Epidermal melanocyte (primary cell): ENCODE measurements around the gene CYP4F8.
"Not testable (repeated sequence)": the region's sequence is repeated elsewhere in the genome, so short reads cannot be mapped to it uniquely, and the experiment has no call there.

Experiments used
- DNase-seq: peaks from one replicate; pipeline ENCODE4 v3.0.0; 2011; ENCODE audit warnings: low spot score; ENCODE audit not compliant: insufficient read length

Gene CYP4F8

DNA sequence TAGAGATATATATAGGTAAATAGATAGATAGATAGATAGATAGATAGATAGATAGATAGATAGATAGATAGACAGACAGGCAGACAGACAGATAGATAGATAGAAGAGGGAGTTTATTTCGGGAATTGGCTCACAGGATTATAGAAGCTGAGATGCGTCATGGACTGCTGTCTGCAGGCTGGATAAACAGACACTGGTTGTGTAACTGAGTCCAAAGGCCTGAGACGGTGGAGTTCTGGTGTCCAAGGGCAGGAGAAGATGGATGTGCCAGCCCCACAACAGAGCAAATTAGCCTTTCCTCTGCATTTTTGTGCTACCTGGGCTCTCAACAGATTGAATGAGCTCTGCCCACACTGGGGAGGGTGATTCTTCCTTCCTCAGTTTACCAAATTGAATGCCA is 28.4 kb downstream of the CYP4F8 start:
- no peak for DNase-seq

DNA sequence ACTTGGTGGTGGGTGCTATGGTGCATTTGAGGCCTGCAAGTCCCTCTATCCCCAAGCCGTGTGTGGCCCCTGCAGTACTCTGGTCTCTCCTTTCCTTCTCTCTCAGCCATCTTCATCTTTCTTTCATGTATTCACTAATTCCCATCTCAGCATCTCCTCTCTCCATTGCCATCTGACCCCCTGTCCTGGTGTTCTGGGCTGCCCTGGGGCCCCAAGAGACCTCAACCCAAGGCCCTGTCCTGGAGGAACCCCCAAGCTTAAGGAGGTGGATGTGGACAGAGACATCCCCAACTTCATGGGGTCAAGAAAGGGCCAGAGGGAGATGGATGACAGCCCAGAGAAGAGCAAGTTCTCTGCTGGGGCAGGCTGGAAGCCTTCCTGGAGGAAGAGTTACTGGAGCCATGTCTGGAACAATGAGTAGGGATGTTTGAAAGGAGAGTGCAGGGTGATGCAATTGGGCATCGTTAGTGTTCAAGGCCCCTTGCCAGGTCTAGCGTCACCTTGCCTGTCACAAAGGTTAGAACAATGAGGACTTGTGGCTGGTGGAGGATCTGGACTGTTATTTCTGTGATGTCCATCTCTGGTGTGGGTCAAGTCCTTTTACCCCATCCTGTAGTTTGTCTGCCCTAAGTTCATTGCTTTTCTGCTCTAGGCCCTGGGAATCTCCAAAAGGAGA is 29.2 kb downstream of the CYP4F8 start:
- DNase-seq, result no peak

DNA sequence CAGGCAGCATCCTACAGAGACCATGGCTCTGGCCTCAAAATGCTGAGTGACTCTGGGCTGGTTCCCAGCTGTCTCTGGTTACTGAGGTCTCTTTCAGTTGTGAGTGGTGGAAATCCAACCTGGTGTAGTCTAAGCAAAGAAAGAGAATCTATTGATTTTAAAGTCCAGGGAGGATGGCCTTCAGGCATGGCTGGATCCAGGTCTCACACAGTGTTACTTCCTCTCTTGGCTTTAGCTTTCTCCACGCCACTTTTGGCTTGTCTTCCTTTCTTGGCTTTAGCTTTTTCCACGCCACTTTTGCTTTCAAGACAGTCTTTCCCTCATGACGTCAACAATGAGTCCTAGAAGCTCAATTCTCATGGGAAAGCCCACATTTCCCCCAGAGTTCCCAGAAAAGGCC is 29.8 kb downstream of the CYP4F8 start:
- DNase-seq, result no peak

DNA sequence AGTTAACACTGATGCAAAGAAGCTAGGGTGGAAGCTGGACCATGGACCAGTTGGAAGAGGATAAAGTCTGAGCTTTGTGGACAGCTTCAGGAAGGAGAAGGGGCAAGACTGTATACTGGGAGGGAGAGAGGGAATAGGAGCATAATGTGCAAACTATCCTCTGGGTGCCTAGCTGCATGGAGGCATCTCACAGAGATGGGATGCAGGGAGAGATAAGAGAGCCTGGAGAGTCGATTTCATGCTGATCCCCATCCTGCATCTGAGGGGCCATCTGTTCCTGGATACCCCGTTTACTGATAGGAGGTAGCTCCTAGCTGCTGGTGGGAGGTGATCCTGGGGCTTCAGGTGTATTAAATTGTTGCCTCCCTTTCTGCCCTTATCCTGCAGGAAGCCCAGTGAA is 34.5 kb downstream of the CYP4F8 start:
- no peak for DNase-seq

DNA sequence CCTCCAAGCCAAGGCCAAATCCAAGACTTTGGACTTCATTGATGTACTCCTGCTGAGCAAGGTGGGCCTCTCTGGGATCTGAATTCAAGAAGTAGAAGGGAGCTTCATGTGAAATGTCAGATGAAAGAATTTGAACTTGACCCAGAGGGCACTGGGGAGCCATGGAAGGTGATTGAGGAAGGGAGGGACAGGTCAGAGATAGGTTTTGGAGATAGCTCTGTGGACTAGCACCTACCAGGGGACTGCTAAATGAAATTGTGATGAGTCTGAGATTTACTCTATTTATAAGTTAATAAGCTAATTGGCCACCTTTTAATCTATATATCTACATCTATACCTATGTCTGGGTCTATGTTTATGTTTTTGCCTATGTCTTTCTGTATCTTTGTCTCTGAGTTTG is 35.1 kb downstream of the CYP4F8 start:
- DNase-seq, result not testable (repeated sequence)

DNA sequence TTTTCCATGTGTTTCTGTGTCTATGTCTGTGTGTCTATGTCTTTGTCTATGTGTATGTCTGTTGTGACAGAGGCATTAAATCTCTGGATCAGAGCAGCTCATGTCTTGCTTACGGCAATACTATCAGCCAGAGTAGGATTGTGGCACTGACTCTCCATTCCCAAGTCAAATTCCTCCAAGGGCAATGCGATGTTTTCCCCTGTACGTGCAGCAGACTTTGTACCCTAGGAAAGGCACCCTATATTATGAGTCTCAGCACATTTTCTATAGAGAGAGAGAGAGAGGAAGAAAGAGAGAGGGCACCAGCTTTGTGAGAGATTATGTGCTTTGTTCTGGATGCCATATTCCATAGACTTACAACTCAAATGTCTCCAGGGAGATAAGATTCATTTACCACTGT is 36.8 kb downstream of the CYP4F8 start:
- no peak for DNase-seq

DNA sequence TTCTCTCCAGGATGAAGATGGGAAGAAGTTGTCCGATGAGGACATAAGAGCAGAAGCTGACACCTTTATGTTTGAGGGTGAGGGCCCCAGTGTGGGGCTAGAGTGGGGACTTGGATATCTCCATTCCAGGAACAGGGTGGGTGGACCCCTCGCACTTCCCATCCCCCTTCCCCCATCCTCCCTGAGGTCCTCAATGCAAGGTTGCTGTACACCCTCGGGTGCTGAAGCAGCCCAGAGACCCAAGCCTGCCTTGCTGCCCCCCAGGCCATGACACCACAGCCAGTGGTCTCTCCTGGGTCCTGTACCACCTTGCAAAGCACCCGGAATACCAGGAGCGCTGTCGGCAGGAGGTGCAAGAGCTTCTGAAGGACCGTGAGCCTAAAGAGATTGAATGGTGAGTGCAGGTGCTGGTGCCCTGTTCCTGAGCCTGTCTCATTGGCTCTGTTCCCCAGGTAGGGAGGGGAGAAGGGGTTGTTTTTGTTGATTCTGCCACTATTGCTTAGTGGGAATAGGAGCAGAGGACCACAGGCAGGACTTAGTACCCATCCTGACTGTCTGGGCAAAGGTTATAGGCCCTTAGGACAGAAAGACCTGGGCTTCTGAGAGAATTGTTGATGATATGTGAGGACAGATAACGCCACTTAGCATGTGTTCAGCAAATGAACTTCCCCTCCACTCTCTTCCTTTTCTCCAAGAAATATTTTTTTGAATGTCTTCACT is 37.7 kb downstream of the CYP4F8 start:
- no peak for DNase-seq

DNA sequence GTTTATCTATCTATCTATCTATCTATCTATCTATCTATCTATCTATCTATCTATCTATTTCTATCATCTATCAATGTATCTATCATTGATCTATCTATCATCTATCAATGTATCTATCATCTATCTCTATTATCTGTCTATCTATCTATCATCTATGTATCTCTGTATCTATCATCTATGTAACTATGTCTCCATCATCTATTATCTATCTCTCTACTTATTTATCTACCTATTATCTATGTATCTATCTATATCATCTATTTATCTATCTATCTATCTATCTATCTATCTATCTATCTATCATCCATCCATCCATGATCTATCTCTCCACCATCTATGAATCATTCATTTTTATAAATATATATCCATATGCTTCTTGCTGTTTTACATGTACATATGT is 41.4 kb downstream of the CYP4F8 start:
- DNase-seq, result no peak

DNA sequence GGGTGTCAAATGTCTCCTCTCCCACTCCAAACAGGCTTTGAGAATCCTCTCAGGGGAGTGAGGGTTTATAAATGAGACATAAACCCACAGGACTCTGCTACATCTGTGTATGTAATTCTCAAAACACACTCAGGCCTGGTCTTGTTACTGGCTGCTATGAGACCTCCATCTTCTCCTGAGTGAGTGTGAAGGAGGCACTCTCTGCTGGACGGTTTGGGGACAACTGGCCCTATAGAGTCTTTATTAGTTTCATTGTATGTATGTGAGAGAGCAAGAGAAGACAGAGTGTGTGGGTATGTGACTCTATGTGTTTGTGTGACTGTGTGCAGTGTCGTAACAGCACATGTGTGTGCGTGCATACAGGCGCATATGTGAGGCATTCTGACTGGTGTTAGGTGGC is 48.2 kb downstream of the CYP4F8 start:
- no peak for DNase-seq

DNA sequence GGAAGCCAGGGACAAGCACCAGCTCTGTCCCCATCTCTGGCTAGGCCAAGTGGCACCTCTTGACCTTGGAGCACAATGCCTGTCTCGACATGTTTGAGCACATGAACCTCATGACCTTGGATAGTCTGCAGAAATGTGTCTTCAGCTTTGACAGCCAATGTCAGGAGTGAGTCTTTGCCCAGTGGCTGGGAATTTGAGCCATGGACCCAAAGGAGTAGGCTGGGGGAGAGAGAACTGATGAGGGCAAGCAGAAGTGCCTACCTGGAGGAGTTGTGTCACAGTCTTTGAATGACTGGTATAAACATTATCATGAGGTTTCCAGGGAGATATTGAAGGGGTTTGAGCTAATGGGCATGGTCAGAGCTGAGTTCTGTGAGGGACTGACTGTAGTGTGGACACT is 51.2 kb downstream of the CYP4F8 start:
- no peak for DNase-seq

DNA sequence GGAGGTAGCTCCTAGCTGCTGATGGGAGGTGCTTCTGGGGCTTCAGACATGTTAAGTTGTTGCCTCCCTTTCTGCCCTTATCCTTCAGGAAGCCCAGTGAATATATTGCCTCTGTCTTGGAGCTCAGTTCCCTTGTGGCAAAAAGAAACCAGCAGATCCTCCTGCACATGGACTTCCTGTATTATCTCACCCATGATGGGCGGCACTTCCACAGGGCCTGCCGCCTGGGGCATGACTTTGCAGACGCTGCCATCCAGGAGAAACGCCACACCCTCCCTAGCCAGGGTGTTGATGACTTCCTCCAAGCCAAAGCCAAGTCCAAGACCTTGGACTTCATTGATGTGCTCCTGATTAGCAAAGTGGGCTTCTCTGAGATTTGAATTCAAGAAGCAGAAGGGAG is 51.9 kb downstream of the CYP4F8 start:
- no peak for DNase-seq

DNA sequence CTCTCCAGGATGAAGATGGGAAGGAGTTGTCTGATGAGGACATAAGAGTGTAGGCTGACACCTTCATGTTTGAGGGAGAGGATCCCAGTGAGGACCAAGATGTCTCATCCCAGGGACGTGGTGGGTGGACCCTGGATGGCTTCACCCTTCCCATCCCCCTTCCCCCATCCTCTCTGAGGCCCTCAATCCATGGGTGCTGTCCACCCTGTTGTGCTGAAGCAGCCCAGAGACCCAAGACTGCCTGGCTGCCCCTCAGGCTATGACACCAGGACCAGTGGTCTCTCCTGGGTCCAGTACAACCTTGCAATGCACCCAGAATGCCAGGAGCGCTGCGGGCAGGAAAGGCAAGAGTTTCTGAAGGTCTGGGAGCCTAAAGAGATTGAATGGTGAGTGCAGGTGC is 54.4 kb downstream of the CYP4F8 start:
- no peak for DNase-seq

DNA sequence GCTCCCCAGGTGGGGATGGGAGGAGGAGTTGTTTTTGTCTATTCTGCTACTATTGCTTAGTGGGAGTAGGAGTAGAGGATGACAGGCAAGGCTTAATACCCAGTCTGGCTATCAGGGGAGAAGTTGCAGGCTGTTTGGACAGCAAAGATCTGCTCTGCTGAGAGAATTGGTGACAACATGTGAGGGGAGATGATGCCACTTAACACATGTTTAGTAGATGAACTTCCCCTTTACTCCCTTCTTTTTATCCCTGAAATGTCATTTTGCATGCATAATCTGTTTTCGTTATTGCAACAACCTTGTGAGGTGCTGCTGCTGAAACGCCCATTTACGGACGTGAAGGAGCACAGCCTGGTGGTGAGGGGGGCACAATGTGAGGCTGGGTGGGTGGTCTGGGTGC is 54.9 kb downstream of the CYP4F8 start:
- no peak for DNase-seq

DNA sequence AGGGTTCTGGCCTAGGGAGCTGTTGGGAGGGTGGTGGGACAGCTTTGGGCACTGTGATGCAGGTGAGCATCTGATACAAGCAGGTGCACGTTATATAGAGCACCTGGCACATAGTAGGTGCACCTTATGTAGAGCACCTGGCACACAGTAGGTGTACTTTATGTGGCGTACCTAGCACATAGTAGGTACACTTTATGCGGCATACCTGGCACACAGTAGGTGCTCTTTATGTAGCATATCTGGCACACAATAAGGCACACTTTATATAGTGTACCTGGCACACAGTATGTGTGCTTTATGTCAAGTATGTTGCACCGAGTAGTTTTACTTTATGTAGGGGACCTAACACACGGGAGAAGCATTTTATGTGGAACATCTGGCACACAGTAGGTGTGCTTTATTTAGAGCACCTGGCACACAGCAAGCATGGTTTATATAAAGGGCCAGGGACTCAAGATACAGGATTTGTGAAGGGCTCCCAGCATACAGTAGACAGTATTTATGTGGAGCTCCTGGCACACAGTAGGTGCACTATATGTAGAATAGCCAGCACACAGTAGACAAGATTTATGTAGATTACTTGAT is 56.3 kb downstream of the CYP4F8 start:
- DNase-seq, result no peak

DNA sequence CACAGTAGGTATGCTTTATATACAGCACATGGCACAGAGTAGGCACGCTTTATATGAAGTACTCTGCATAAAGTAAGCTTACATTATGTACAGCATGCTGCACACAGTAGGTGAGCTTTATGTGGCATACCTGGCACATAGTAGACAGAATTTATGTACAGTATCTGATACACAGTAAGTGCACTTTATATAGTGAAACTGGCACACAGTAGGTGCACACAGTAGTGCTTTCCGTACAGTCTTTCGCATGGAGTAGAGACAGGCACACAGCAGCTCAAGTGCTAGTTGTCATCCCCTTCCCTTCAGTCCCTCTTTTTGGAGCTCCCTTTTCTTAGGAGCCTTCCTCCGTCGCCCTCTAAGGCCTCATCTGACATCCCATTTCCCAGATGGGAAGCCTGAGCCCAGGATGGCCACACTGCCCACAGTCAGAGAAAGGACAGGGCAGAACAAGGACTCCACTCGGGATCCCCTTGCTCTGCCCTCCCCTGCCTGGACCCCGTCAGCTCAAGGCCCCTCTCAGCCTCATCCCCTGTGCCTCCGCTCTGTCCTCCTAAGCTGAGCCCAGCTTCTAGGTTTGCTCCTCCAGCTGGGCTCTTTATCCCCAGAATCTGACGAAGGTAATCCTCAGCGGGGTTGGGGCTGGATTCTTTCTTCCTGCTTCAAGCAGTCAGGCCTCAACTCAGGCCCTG is 57.0 kb downstream of the CYP4F8 start:
- DNase-seq, result no peak

DNA sequence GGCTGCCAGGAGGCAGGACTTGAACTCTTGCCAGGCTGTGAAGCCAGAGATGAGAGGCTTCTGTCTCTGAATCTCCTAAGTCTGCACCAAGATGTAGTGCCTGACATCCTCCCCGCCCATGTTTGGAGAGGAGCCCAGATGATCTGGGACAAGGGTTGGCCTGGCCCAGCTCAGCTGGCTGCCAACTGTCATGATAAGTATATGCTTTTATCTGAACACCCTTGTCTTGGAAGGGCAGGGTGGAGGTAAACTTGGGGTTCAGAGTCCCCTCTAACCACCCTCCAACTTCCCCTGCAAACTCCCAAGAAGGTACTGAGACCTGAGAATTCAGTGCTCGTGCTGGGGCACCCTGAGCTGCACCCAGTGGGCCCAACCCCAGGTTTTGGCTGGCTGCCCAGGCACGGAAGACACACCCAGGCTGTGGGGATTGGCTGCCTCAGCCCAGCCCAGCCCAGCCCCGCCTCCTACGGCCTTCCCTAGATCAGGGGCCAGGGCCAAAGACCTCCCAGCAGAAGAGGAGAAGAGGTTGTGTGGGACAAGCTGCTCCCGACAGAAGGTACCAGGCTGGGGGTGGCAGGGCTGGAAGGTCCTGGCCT is 57.7 kb downstream of the CYP4F8 start, which contains the start of gene CYP4F12:
TSS of gene CYP4F12 (plus strand) at position 508 of the 596 bp plus-strand sequence. CDS start 443 bp downstream, outside the sequence.
- DNase-seq, result no peak

DNA sequence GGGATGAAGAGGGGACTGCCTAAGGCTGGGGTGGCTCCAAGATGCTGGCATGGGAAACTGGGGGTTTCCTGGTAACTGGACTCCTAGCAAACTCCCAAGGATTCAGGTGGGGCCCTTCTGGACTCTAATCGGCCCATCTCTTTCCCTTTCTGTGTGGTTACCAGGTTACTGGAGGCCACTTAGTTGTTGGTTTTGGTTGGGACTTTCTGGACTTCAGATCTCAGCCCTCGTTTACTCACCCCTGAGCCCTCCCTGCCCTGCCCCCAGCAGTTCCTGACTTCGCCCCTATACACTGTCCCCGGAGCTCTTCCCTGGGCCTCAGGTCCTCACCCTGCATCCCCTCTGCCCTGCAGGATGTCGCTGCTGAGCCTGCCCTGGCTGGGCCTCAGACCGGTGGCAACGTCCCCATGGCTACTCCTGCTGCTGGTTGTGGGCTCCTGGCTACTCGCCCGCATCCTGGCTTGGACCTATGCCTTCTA is 58.2 kb downstream of the CYP4F8 start:
- DNase-seq, result no peak

DNA sequence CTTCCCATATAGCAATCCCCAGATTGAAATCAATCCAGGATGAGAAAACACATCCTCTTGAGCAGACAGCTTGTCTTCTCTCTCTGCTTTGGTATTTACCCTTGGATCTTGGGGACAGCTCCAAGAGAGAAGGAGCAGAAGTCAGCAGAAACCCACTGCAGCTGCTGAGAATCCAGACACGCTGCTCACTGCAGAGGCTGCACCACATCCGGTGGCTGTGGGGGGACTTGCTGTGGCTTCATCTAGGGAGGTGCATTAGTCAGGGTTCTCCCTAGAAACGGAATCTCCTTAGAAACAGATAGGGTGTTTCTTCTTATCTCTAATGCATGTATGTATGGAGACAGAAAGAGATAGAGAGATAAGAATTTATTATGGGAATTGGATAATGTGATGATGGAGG is 60.5 kb downstream of the CYP4F8 start:
- no peak for DNase-seq

DNA sequence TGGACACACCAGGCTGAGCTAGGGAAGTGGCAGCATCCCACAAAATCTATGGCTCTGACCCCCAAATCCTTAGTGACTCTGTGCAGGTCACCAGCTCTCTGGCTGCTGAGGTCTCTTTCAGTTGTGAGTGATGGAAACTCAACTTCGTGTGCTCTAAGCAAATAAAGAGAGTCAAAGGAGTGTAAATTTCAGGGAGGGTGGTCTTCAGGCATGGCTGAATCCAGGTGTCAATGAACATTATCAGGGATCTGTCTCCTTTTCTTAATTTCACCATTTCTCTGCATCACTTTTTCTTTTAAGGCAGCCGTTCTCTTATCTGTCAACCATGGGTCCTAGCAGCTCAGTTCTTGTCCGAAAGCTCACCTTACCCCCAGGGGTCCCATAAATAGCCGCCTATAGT is 64.1 kb downstream of the CYP4F8 start:
- DNase-seq, result no peak

DNA sequence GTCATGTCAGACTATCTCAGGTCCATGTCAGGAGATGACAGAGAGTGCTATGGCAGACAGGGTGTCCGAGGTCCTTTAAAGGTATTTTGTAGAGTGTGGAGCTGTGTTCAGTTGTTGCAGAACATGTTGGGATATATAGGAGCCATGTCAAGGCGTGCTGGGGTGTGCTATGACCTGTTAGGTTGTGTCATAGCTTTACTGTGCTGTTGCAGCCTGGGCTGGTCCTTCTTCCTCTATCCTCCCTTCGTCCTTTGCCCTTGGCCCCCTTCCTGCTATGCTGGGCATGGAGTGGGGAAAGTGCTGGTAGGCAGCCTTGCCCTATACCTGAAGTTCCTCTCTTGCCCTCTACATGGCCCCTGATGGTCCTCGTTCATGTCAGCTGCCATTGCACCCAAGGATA is 64.8 kb downstream of the CYP4F8 start:
- not testable (repeated sequence) for DNase-seq
